Keratinocyte (primary cell): ENCODE measurements around the gene BARX1.

ENCODE experiments used
- CTCF ChIP-seq, 3 experiments: IDR thresholded peaks in 1 of 3; conservative IDR thresholded peaks in 1 of 3; optimal IDR thresholded peaks in 1 of 3; 2 replicates in 2 of 3; 3 replicates in 1 of 3; pipeline versions ENCODE3 to v1.5.1; 2011; ENCODE audit warnings: low read length in 3 of 3, mild to moderate bottlenecking in 3 of 3, moderate library complexity in 2 of 3, control low read depth in 1 of 3, inconsistent platforms in 1 of 3; ENCODE audit not compliant: insufficient read depth in 2 of 3; ENCODE audit errors: extremely low read depth in 1 of 3
- EZH2 ChIP-seq: IDR thresholded peaks from one replicate; pipeline ENCODE4 v1.6.1; 2012; ENCODE audit warnings: inconsistent platforms, mild to moderate bottlenecking, low read length, moderate library complexity

DNA sequence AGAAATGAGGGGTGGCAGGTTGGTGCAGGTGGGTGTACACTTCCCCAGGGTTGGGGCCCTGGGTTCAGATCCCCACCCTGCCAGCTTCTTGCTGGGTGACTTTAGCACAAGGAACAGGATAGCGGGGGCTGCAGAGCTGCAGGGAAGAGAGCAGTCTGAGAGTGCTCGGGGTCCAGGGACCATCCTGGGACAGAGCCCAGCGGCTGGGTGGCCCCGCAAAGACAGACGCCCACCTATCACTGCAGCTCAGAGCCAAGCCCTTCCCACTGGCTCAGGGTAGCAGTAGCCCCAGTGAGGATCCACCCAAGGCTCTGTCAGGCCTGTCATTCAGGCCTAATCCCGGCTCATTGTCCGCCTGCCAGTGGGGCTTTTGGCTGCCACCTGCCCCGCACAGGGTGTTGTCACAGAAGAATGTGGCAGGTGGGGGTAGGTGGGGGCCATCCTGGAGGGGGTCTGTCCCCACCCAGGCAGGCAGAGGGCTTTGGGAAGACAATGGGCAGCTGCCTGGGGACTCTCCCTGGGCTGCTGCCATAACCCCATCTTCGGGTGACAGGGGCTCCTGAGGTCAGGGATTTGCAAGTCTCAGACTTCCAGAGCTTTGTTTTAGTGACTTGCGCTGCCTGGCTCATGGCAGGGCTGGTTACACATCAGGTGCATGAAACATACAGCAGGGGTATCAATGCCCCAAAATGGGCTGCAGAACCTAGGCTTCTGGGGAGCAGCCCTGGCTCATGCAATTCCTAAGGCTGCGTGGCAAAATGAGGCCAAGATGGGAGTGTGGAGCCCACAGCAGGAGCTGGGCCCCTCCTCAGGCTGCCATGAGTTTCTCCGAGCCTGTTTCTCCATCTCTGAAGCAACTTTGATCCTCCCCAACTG lies 52.1 kb downstream of the BARX1 start:
- TF ChIP-seq CTCF (optimal IDR thresholded peaks at IDR 0.05 in 1 of 3, IDR thresholded peaks at IDR 0.05 in 1 of 3, conservative IDR thresholded peaks at IDR 0.05 in 1 of 3; ENCODE audit: extremely low read depth in 1 of 3, insufficient read depth in 2 of 3, low read length in 3 of 3) (no peak), EZH2 (no peak)
